ENCODE results near the gene EHMT1. TPM values are rescaled to one million over a fixed set of nuclear protein-coding genes. Genes with fewer than 3 reads are reported as not detected.

The EHMT1 gene
- total and polyA plus RNA-seq, 9 of the 15 experiments (the other 6 are each of a cell fraction or from before 2014, with no cell fraction given) = 2.2 to 76.0 (median 36.4) TPM

DNA sequence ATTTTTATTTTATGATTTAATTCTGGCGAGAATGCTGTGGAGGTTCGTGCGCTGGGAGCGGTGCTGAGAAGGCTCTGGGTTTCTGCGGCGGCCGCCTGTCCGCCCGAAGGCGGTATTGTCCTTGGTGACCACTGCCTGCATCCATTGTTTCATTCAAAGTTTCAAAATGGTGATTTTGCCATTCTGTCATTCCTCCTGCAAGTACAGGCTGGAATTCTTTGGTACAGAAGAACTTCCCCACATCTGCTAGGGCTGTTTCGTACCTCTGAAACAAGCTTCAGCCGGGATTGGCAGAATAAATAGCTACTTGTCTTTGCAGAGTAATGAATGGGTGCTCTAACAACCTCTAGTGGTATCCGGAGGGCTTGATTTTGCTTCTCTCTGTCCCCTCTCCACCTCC, 146.2 kb downstream of the EHMT1 start (continued):
- TF ChIP-seq, protein P1, sequence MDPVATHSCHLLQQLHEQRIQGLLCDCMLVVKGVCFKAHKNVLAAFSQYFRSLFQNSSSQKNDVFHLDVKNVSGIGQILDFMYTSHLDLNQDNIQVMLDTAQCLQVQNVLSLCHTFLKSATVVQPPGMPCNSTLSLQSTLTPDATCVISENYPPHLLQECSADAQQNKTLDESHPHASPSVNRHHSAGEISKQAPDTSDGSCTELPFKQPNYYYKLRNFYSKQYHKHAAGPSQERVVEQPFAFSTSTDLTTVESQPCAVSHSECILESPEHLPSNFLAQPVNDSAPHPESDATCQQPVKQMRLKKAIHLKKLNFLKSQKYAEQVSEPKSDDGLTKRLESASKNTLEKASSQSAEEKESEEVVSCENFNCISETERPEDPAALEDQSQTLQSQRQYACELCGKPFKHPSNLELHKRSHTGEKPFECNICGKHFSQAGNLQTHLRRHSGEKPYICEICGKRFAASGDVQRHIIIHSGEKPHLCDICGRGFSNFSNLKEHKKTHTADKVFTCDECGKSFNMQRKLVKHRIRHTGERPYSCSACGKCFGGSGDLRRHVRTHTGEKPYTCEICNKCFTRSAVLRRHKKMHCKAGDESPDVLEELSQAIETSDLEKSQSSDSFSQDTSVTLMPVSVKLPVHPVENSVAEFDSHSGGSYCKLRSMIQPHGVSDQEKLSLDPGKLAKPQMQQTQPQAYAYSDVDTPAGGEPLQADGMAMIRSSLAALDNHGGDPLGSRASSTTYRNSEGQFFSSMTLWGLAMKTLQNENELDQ (CRISPR knock-in tag; IDR thresholded peaks at IDR 0.05; ENCODE audit: borderline replicate concordance) = no peak
- TF ChIP-seq NCOA1 (IDR thresholded peaks at IDR 0.05; ENCODE audit: low read depth) (no peak), RFX7 (CRISPR knock-in tag; IDR thresholded peaks at IDR 0.05) (no peak), LCOR (CRISPR knock-in tag; IDR thresholded peaks at IDR 0.05) (no peak), ZNF561 (CRISPR knock-in tag; conservative IDR thresholded peaks at IDR 0.05) (no peak)
- TF ChIP-seq, protein P2, sequence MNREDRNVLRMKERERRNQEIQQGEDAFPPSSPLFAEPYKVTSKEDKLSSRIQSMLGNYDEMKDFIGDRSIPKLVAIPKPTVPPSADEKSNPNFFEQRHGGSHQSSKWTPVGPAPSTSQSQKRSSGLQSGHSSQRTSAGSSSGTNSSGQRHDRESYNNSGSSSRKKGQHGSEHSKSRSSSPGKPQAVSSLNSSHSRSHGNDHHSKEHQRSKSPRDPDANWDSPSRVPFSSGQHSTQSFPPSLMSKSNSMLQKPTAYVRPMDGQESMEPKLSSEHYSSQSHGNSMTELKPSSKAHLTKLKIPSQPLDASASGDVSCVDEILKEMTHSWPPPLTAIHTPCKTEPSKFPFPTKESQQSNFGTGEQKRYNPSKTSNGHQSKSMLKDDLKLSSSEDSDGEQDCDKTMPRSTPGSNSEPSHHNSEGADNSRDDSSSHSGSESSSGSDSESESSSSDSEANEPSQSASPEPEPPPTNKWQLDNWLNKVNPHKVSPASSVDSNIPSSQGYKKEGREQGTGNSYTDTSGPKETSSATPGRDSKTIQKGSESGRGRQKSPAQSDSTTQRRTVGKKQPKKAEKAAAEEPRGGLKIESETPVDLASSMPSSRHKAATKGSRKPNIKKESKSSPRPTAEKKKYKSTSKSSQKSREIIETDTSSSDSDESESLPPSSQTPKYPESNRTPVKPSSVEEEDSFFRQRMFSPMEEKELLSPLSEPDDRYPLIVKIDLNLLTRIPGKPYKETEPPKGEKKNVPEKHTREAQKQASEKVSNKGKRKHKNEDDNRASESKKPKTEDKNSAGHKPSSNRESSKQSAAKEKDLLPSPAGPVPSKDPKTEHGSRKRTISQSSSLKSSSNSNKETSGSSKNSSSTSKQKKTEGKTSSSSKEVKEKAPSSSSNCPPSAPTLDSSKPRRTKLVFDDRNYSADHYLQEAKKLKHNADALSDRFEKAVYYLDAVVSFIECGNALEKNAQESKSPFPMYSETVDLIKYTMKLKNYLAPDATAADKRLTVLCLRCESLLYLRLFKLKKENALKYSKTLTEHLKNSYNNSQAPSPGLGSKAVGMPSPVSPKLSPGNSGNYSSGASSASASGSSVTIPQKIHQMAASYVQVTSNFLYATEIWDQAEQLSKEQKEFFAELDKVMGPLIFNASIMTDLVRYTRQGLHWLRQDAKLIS (CRISPR knock-in tag; IDR thresholded peaks at IDR 0.05) = no peak
